IPS-NIHi11 (cell line): ENCODE data around the gene GPC5.
"Not testable (repeated sequence)": the region's sequence is repeated elsewhere in the genome, so short reads cannot be mapped to it uniquely, and the experiment has no call there.

Experiments used
- DNase-seq: peaks from one replicate; pipeline ENCODE4 v3.0.0; 2012; ENCODE audit warnings: mixed read lengths, low spot score

Gene GPC5

DNA sequence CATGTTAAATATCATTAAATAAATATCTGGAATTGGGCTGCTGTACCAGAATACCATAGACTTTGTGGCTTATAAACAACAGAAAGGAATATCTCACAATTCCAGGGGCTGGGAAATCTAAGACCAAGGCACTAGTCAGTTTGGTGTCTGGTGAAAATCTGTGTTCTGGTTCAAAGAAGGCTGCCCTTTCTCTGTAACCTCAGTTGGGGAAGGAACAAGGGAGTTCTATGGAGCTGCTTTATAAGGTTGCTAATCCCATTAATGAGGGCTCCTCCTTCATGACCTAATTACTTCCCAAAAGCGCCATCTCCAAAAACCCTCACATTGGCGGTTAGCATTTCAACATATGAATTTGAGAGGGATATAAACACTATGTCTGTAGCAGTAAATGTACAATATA lies 480.9 kb downstream of the GPC5 start:
- no peak for DNase-seq

DNA sequence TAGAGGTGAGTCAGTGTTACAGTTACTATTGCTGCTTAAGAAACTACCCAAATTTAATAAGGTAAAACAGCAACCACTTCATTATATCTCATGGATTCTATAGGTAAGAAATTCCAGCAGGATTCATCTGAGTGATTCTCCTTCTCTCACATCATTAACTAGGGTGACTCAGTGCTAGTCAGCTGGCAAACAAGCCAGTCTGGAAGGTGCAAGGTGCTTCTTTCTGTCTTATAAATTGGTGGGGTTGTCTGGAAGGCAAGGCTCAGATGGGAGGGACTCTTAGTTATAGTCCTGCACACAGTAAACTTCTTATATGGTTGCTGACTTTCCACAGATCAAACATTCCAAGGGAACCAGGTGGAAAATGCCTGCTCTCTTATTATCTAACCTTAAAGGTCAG lies 484.5 kb downstream of the GPC5 start:
- DNase-seq: no peak

DNA sequence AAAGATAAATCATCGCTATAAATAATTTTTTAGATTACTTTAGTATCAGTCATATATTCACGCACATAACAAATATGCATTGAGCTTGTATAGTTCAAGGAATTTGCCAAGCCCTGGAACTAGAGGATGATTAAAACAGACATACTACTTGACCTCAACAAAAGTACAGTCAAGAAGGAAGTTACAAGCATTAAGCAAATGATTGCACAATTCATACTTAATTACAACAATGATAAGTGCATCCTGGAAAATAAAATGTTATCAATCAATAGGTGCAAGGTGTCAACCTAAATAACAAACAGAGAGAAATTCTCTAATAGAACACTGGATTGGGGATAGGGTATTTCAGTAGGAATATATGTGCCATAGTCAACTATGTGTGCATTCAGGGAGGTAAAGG lies 491.2 kb downstream of the GPC5 start:
- DNase-seq: no peak

DNA sequence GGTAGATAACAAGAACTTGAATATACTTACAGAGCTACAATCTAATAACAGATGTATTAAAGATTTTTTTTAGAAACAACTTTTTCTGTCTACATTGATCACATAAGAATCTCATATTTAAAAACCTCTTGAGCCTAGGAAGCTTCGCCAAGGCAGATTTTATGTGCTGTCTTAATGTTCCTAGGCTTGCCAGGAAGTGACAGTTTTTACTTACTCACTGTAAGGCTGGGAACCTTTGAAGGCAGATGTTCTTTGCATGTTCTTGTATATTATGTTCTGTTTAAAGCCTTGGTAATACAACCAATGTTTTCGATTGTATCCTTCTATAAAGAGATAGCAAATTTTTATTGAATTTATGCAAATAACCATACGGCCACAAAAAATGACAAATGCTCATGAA lies 492.7 kb downstream of the GPC5 start:
- no peak for DNase-seq

DNA sequence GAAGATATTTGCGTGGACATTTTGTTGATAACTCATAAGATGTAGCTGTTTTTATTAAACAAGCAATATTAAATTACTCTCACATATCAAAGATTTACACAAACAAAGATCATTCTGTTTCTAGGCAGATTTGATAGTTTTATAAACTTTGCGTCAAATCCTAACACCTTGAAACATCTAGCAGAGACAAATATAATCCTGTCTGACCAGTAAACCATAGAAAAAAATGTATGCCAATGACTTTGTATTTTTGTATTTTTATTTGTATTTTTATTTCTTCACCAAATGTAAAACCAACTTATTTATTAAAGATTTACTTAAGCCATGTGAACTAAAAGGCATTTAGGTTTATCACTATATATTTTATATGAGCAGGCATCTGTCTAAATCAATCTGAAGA lies 494.6 kb downstream of the GPC5 start:
- DNase-seq: no peak

DNA sequence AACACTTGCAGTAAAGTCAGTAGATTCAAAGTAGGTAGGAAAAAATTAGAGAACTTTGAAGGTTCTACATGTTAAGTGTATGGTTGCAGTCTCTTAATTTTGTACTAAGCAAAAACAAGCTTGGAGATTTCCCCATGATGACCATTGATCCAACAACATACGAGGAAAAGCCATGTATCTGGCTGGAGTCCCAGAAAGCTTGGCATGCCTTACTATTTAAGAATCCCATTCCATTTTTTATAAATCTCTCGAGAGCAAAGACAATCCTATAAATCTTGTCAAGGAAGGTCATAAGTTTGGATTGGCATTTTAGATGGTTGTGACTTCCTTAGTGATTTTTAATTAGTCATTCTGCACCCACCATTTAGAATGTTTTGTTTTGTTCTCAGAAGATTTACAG lies 495.9 kb downstream of the GPC5 start:
- no peak for DNase-seq

DNA sequence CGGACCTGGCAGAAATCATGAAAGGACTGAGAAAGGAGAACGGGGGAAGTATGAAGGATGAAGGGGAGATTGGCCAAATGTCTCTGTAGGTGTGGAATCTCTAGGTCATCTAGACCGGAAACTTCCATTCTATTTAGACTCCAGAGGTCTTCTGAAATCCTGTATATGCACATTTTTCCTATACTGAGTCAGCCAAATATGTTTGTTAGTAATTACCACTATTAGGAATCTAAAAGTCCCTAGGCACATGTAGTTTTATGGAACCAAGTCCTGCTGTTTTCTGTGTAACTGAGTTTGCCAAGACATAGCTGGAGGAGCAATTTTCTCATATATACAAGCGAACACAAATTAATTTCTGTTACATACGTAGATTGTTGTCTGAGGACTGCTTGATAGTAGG lies 498.1 kb downstream of the GPC5 start:
- no peak for DNase-seq

DNA sequence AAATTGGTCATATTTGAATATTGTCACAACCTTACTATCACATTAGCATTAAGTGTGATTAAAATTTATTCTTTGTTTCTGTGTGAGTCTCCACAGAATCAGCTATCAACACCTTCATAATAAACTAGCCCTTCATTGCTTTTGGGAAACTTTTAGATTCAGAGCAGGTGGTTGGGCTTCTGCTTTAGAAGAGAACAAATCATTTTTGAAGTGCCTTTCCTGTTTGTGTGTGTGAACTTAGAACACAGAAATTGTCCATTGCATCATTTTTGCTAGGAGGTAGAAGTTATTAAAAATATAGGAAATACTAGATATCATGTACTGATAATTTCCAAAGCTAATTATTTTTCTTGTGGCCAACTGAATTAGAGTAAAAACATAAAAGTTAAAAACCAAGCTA lies 500.6 kb downstream of the GPC5 start:
- not testable (repeated sequence) for DNase-seq

DNA sequence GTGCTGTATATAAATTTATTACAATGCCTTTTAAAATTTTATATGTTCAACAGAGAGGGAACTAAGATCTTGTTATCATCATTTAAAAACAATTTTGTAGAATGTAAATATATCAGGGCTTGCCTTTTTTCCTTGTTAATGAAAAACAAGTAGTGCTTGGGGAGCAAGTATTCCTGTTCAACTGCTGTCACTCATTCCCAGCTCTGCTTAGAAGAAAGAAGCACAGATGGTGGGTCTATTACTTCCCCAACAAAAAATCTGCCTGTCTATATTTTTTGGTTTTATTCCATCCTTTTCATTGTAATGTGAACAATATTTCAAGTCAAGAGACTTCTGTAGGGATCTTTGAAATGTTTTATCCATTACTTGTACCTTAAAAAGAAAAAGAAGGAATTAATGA lies 503.9 kb downstream of the GPC5 start:
- DNase-seq: no peak

DNA sequence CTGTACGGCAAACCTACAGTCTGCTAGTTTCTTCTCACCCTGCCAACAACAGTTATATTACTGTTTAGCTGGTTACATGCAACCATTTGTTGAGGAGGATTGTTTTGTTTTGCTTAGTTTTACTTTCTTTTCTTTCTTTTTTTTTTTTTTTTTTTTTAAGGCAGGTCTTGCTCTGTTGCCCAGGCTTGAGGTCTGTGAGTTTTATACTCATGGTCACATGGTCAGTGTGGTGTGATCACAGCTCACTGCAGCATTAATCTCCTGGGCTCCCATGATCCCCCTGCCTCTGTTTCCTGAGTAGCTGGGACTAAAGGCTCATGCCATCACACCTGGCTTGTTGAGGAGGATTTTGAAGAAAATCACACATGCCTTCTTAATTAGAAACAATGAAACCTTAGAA lies 505.6 kb downstream of the GPC5 start:
- DNase-seq: no peak

DNA sequence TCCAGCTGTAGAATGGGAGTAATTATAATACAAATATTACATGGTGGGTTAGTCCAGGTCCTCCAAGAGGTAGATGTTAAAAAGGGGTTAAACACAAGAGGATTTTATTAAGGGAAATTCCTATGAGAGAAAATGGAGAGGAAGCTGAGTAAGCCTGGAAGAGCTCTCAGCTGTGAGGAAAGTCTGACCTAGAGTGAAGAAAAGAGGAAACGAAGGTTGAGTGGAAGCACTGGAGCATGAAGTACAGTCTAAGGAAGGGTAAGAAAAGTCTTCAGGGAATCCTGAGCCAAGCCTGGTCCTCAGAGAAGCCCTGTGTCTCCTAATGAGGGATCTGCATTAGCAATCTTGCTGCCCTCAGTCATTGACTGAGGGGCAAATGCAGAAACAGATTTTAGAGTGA lies 506.2 kb downstream of the GPC5 start:
- DNase-seq: no peak

DNA sequence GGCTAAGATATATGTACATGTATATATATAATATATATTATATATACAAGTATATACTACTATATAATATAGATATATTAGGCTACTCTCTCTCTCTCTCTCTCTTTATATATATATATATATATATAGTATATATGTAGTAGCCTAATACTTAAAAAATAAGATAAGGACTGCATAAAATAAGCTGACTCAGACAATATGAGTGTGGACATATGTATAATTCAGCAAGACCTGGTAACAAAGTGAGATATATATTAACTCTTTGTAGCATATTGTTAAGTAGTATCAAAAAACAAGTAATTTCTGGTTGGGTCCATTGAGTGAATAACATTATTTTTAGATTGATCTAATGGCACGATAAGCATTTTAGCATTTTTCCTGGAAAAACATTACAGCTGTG lies 509.0 kb downstream of the GPC5 start:
- DNase-seq: no peak

DNA sequence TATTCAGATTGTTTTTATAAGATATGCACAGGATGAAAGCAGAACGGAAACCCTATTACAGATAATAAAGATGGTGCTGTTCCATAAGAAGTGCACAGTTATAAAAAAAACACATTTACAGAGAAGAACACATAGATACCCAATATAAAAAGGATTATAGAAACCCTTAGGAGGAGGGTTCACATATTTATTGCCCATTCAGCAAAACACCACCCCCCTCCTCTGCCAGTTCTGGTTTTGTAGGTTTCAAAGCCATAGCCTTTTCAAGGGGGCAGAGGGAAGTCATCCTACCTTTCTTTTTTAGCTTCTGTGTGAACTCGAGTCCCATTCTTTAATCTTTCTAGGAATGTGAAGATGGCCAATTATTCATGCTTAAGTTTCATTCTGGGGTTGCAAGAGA lies 511.2 kb downstream of the GPC5 start:
- DNase-seq: no peak

DNA sequence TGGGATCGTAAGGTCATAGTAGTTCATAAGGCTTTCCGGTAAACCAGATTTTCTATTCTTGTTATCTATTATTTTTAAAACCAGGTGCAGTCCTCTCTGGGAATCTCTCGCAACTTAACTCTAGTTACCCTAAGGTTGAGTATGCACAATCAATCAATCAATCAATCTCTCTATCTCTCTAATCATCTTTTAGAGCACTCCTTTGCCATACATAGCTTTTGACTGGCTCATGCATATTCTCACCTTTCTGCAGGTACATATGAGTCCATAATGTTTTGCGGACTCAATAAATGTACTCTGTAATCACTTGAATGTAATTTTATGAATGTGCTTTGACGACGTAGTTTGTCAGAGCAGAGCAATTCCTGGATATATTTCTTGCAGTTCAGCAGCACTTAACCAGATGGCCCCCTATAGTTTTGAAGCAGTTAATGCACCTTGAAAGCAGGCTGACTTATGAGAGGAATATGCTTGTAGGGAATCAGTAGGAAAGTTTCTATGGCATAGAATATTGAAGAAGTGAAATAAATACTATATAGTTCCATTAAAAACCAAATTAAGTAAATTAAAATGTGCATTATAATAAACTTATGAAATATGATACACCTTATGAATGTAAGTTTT lies 524.7 kb downstream of the GPC5 start:
- peak; percentile 24 for DNase-seq

DNA sequence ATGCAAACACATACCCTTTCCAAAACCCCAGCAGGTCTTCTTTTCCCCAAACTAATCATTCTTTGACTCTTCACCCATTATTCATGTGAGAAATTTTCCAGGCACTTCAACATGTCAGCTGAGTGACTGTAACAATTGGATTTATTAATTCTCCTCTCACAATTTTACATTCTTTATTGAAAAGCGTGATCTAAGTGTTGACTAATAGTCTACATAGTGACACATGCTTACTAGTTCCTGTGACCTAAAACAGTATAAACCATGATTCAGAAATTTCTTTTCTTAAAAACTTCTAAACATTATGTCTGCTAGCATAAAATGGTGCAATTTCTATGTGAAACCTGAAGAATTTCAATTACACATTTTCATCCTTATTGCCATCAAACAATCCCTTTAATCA lies 532.3 kb downstream of the GPC5 start:
- no peak for DNase-seq

DNA sequence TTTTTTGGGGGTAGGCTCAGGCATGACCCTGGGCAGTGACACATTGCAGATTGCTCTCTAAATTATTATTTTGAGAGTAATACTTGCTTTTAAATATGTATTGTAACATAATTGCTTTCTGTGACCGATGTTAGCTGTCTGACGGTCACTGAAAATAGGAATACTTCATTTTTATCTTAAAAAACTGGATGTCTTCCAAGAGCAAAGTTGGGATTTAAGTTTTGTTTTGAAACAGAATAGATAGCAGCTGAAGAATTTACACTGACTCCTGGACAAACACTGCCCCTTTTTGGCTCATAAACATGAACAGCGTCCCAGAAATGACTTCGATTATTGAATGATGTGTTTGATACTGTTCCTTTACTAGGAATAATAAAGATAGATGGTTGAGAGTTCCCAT lies 535.9 kb downstream of the GPC5 start:
- no peak for DNase-seq

DNA sequence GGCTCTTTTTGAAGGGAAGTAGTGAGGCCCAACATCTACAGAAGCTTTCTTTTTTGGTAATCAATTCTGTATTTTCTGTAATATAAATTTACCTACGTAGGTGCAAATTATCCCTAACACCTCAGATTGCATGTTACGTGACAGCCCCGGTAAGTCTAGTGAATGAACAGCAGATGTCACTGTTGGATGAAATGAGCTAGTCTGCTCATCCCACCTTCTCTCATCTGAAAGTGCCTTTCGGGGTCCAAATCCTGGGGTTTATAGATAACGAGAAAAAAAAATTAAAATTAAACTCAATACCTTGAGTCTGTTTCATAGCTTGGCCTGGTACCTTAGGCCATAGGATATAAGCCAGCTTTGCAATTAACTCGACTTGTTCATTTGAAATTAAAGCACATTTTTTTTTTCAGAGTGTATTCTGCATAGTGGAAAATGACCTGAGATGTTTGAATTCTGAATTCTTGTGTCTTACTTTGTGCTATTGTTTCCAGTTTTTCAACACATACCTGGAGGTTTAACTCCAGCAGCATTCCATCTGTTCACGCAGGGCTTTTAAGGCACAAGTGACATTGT lies 548.2 kb downstream of the GPC5 start:
- DNase-seq: peak; percentile 54

DNA sequence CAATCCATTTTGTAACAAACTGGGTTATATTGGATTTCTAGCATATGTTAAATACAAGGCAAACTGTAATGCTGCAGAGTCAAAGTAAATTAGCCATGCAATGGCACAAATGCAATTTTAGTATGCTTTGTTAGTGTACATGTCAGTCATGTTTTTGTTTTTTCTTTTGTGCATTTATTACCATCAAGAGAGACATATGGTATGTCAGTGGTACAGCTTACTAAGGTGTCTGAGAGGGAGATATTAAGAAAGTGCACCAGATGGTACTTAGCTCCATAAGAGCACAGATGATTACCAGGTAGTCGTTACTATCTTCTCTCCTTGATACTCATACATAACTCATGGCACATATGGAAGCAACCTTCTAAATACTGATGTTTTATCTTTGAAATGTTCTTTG lies 550.3 kb downstream of the GPC5 start:
- DNase-seq: no peak

DNA sequence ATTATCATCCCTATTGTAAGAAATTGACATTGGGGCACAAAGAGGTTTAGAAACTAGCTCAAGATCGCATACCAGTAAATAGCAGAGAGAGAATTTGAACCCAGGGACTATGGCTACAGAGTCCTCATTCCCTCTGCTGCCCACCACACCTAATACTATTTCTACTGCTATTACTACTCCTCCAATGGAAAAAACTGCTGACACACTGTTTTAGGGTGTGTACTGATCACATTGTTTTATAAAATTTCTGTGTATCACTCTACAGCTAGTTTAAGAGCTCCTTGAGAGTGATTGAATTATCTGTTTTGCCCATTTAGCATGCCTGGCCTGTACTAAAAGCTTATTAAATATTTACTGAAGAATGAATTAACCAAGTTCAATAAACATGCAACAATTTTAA lies 552.4 kb downstream of the GPC5 start:
- no peak for DNase-seq

DNA sequence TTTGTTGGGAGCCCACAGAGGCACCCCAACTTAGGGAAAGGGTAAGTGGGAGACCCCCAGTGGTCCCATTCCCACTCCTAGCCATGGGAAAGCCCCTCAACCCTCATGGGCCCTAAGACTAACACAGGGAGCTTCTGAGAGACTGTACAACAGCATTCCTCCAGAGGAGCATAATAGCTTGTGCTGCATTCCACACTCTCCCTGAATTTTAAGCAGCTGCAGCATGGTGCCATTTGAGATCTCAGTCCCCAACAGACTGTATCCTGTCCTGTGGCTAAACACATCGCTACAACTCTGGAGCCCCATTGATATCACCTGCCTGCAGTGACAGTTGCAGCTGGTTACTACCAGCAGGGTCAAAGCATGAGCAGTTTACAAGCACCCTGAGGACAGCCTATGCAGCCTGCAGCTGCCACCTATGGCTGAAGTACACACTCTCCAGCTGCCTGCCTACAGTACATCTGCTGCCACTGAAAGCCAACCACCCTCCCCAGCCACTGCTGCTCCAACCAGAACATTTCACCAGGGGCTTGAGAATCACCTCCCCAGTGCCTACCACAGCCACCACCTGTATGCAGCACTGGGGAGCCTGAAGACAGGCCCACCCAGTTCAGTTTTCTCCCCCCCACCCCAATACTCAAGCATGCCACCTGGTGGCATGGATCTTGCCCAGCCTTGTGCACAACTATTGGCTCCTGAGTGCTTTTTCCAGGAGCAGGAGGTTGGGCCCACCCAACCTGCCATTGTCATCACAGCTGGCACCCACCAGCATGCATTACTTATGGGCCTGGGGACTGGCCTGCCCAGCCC lies 557.3 kb downstream of the GPC5 start:
- DNase-seq: peak; percentile 6

DNA sequence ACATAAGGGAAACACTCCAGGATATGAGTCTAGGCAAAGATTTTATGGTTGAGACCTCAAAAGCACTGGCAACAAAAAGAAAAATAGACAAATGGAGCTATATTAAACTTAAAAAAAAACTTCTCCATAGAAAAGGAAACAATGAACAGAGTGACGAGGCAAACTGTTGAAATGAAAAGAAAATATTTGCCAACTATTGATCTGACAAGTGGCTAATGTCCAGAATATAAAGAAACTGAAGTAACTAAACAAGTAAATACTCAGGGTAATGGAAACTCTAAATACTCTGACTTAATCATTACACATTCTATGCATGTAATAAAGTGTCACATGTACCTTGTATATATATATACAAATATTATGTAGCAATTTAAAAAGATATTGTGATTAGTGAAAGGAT lies 562.5 kb downstream of the GPC5 start:
- no peak for DNase-seq

DNA sequence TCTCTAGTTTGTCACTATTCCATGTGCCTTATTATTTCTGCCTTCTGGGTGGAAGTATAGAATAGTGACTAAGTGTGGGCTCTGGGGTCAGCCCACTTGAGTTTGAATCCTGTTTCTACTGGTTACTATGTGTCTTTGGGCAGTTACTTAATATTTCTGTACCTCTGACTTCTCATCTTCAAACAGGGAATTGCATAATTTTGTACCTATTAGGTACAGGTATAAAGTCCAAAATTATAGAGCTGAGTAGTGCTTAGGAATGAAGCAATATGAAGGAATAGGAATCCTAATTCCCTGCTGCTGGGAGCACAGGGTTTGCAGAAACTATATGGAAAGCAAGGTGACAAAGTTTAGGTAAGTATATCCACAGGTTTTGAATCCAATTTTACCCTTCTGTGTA lies 564.5 kb downstream of the GPC5 start:
- no peak for DNase-seq

DNA sequence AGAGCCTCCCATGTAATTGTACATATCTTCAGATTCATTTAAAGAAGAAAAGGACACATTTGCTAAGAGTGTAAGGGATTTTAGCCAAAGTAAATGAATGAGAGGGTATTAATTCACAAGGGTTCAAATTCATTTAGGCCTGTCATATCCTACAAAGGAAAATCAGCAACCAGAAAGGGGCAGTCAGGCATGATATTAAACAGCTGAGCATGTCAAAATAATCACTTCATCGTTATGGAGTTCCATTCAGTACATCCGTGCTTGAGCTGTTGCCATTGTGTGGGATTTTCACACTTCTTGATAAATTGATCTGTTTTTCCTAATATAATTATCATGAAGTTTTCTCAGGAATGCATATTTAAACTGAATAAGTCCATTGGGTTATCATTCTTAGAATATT lies 567.1 kb downstream of the GPC5 start:
- DNase-seq: no peak

DNA sequence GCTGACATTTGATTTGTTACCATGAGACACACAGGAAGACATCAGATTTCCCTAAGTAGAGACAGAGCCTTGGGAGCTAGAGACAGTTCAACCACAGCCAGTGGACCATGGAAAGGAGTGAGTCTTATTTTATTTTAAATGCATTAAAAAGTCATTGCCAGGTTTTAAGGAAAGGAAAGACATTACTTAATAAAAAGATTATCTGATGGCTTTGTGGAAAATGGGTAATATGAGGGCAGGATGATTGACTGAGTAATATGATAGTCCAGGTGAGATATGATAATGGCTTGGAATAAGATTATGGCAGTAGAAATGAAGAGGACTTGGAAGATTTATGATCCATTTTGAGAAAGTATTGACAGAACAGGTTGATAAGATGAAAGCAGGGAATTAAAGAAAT lies 580.1 kb downstream of the GPC5 start:
- DNase-seq: no peak
